Loucy (cell line): ENCODE measurements around the gene WNT9A.

Experiments used
- H2AFZ ChIP-seq: fragments of 200-600 bp; sonication (generic); 2 replicates; pipeline ENCODE4 v1.6.0; 2016; ENCODE audit warnings: antibody characterized with exemption, mild to moderate bottlenecking, low read length, moderate library complexity
- H3F3A ChIP-seq: fragments of 200-600 bp; 2 replicates; pipeline ENCODE4 v1.6.0; 2016; ENCODE audit warnings: antibody characterized with exemption, low read depth, mild to moderate bottlenecking
- H3K27me3 ChIP-seq: fragments of 200-600 bp; sonication (generic); 2 replicates; pipeline ENCODE4 v1.6.1; 2014; ENCODE audit warnings: low read length, mild to moderate bottlenecking; ENCODE audit not compliant: insufficient read depth, poor library complexity, severe bottlenecking
- H3K36me3 ChIP-seq: fragments of 200-600 bp; sonication (generic); 2 replicates; pipeline ENCODE4 v1.6.1; 2016; ENCODE audit warnings: low read length; ENCODE audit not compliant: insufficient read depth
- H3K4me1 ChIP-seq: fragments of 200-600 bp; sonication (generic); 2 replicates; pipeline ENCODE4 v1.5.1; 2014; ENCODE audit warnings: low read length, mild to moderate bottlenecking; ENCODE audit not compliant: insufficient read depth, poor library complexity, severe bottlenecking
- H3K4me2 ChIP-seq: fragments of 200-600 bp; sonication (generic); 2 replicates; pipeline ENCODE4 v1.6.0; 2014; ENCODE audit warnings: antibody characterized with exemption, low read length, low read depth, mild to moderate bottlenecking; ENCODE audit not compliant: poor library complexity, severe bottlenecking
- H3K4me3 ChIP-seq: fragments of 200-600 bp; sonication (generic); 2 replicates; pipeline ENCODE4 v1.5.1; 2014; ENCODE audit warnings: low read length, mild to moderate bottlenecking, mixed read lengths; ENCODE audit not compliant: poor library complexity, severe bottlenecking
- H3K79me2 ChIP-seq: fragments of 200-600 bp; sonication (generic); 2 replicates; pipeline ENCODE4 v1.6.1; 2014; ENCODE audit warnings: low read length; ENCODE audit not compliant: insufficient read depth
- H3K9ac ChIP-seq: fragments of 200-600 bp; sonication (generic); 2 replicates; pipeline ENCODE4 v1.6.0; 2014; ENCODE audit warnings: mild to moderate bottlenecking, low read depth, low read length, moderate library complexity; ENCODE audit not compliant: poor library complexity, severe bottlenecking
- H3K9me2 ChIP-seq: fragments of 200-600 bp; sonication (generic); replicated peaks from 2 replicates; pipeline ENCODE4 v1.6.1; 2016; ENCODE audit warnings: low read depth, low read length, mixed read lengths
- H3K9me3 ChIP-seq: fragments of 200-600 bp; sonication (generic); 2 replicates; pipeline ENCODE4 v1.6.1; 2014; ENCODE audit warnings: mild to moderate bottlenecking, antibody characterized with exemption, low read length, low read depth; ENCODE audit not compliant: insufficient read depth
- H4K20me1 ChIP-seq: fragments of 200-600 bp; sonication (generic); 2 replicates; pipeline ENCODE4 v1.6.0; 2014; ENCODE audit warnings: antibody characterized with exemption, low read length, mild to moderate bottlenecking; ENCODE audit not compliant: insufficient read depth, poor library complexity, severe bottlenecking
- EZH2phosphoT487 ChIP-seq: fragments of 200-600 bp; IDR thresholded peaks from 2 replicates; pipeline ENCODE4 v1.6.1; 2018; ENCODE audit warnings: antibody characterized with exemption, mild to moderate bottlenecking, moderate library complexity, borderline replicate concordance
- TF ChIP-seq, protein P1 (sequence below): fragments of 200-600 bp; sonication (generic); conservative IDR thresholded peaks from 2 replicates; pipeline ENCODE4 v1.5.1; 2014; ENCODE audit warnings: mild to moderate bottlenecking, antibody characterized with exemption, low read length

Gene WNT9A

DNA sequence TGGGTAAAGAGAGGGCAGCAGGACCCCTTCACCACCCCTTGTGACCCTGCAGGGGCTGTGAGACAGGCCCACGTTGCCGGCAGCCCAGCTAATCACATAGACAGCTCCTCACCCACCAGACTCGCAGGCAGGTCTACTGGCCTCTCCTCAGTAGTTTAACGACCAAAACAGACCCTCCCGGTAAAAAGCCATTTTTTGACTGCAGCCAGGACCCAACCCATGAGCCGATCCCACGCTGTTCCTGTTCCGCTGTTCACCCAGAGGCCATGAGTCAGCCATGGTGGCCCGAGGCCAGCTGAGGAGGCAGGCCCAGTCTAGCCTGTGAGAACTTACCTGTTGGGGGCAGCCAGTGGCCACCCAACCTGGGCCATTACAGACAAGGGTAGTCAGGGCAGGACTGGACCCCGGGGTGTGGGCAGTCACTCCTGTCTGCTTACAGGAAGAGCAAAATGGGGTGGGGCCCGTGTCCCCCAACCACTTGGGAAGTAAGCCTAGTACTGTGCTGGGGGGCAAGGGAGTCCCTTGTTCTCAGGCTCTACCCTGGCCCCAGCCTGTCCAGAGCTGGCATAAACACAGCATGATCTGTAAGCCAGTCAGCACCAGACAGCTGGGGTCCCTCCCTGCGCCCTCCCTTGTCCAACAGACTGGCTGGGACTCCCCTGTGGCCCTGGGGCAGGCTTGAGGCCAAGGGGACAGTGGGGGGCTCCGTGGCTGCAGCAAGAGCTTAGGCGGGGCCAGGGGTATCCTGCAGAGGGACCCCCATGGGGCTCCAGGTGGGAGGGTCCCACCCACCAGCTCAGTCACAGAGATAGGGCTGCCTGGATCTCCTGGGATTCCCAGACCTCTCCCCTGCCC is 61.9 kb downstream of the WNT9A start:
- no peaks in the 10 kb centered on the region for H3K9me3 ChIP-seq
- no peaks in the 10 kb centered on the region for H3K9me2 ChIP-seq
- H3K4me3 ChIP-seq, result no peak overlapping the region
- H3K9ac ChIP-seq, result no peak overlapping the region
- TF ChIP-seq, protein P1, sequence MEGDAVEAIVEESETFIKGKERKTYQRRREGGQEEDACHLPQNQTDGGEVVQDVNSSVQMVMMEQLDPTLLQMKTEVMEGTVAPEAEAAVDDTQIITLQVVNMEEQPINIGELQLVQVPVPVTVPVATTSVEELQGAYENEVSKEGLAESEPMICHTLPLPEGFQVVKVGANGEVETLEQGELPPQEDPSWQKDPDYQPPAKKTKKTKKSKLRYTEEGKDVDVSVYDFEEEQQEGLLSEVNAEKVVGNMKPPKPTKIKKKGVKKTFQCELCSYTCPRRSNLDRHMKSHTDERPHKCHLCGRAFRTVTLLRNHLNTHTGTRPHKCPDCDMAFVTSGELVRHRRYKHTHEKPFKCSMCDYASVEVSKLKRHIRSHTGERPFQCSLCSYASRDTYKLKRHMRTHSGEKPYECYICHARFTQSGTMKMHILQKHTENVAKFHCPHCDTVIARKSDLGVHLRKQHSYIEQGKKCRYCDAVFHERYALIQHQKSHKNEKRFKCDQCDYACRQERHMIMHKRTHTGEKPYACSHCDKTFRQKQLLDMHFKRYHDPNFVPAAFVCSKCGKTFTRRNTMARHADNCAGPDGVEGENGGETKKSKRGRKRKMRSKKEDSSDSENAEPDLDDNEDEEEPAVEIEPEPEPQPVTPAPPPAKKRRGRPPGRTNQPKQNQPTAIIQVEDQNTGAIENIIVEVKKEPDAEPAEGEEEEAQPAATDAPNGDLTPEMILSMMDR, result no peak
- no peak for TF ChIP-seq EZH2phosphoT487
- no peaks in the 10 kb centered on the region for H3K4me1 ChIP-seq
- no peak overlapping the region for H2AFZ ChIP-seq
- no peaks in the 10 kb centered on the region for H3F3A ChIP-seq
- H3K79me2 ChIP-seq, result no peaks in the 10 kb centered on the region
- H3K36me3 ChIP-seq, result no peaks in the 10 kb centered on the region
- H3K27me3 ChIP-seq, result no peaks in the 10 kb centered on the region
- H4K20me1 ChIP-seq, result no peaks in the 10 kb centered on the region
- H3K4me2 ChIP-seq, result no peak overlapping the region

DNA sequence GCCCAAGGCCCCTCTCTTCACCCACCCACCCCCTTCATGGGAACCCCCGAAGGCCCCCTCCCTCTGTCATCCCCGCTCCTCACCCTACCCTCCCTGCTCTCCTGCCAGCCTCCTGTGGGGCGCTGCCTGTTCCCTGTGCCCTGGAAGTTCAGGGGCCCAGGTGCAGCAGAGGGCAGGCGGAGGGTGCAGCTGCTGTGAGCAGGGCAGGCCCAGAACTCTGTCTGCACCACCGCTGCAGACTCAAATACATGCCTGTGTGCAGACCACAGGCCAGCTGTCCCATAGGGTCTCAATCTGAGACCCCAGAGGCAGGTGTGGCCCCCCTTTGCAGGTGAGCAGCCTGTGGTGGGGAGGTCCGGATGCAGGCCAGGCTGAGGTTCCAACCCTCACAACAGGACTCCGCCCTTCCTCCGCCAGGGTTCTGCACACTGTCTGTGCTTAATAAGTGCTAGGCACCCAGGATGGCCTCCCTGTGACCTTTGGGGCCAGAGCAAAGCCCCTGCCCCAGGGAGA is 62.5 kb downstream of the WNT9A start:
- Histone ChIP-seq H2AFZ (no peak overlapping the region), H3K9ac (no peak overlapping the region), H3K4me1 (no peaks in the 10 kb centered on the region)

DNA sequence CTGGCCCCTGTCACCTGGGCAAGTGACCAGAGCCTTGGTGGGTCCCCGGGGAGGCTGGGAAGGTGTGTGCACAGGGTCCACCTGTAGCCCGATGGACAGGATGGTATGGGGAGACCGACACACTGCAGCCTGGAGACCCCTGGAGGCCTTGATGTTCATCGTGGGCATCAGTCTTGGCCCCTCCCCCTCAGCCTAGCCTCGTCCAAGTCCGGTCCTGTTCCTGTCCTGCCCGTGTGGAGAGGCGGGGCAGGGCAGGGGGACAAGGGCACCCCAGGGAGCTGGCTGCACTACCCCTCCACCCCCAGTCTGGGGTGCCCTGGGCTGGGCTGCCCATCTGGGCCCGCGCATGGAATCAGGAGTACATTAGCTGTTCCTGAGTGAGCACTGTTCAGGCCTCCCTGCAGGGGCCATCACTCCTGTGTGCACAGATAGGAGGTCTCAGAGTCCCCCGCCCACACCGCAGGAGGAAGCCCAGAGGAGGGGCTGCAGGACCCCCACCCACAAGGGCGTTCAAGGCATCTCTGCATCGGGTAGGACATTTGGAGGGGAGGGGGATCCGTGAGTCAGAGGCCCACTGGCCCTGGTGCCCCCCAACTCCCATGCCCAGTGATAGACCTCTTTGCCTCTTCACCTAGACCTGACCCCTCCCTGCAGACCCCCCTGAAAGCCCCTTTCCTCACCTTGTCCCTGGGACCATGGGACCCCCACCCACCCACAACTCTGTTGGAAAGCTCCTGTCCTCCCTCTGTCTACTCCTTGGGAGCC is 63.2 kb downstream of the WNT9A start:
- no peak overlapping the region for H3K4me3 ChIP-seq

More for the DNA sequence above, 62.5 kb downstream of the WNT9A start:
- Histone ChIP-seq H3K9me2 (no peaks in the 10 kb centered on the region), H3F3A (no peaks in the 10 kb centered on the region), H3K4me3 (no peak overlapping the region), H3K79me2 (no peaks in the 10 kb centered on the region), H3K4me2 (no peak overlapping the region), H3K27me3 (no peaks in the 10 kb centered on the region), H4K20me1 (no peaks in the 10 kb centered on the region), H3K36me3 (no peaks in the 10 kb centered on the region), H3K9me3 (no peaks in the 10 kb centered on the region)
- TF ChIP-seq, protein P1, result no peak
- TF ChIP-seq EZH2phosphoT487, result no peak

More for the DNA sequence above, 63.2 kb downstream of the WNT9A start:
- Histone ChIP-seq H3K9me3 (no peaks in the 10 kb centered on the region), H3K9me2 (no peaks in the 10 kb centered on the region), H3K9ac (no peak overlapping the region), H2AFZ (no peak overlapping the region), H3K4me1 (no peaks in the 10 kb centered on the region), H4K20me1 (no peaks in the 10 kb centered on the region), H3K79me2 (no peaks in the 10 kb centered on the region), H3K27me3 (no peaks in the 10 kb centered on the region), H3K36me3 (no peaks in the 10 kb centered on the region), H3K4me2 (no peak overlapping the region), H3F3A (no peaks in the 10 kb centered on the region)
- TF ChIP-seq, protein P1, result no peak
- TF ChIP-seq EZH2phosphoT487, result no peak
